Lung (tissue), 12 donors: ENCODE measurements around the gene PRDM5. TPM values are rescaled to one million over a fixed set of nuclear protein-coding genes. Genes with fewer than 3 reads are reported as not detected.

Source experiments
- ATAC-seq: fragments of 200-7000 bp; cut with Tn5 transposase; one replicate; pipeline ENCODE4 v1.9.1; 2020; ENCODE audit warnings: moderate number of reproducible peaks; ENCODE audit not compliant: insufficient read depth, low FRiP score
- DNase-seq, 3 donors: peaks; one replicate each; pipeline ENCODE4 v3.0.0-alpha.2; 2013 to 2017
- H3K27ac ChIP-seq, 2 donors: one replicate each; pipeline ENCODE4 v1.5.1; 2013; ENCODE audit warnings: mild to moderate bottlenecking in 2 of 2, moderate library complexity in 2 of 2, control low read depth in 1 of 2, inconsistent platforms in 1 of 2, low read depth in 1 of 2, low read length in 1 of 2
- H3K27me3 ChIP-seq, 3 donors: one replicate each; pipeline ENCODE4 v1.5.1; 2013; ENCODE audit warnings: low read length in 2 of 3; ENCODE audit not compliant: control insufficient read depth in 3 of 3, insufficient read depth in 3 of 3
- H3K36me3 ChIP-seq, 4 donors: one replicate each; pipeline ENCODE4 v1.5.1; 2013; ENCODE audit warnings: low read length in 4 of 4, mild to moderate bottlenecking in 1 of 4, moderate library complexity in 1 of 4; ENCODE audit not compliant: control insufficient read depth in 4 of 4, insufficient read depth in 4 of 4
- H3K4me1 ChIP-seq, 5 donors: one replicate each; pipeline ENCODE4 v1.5.1; 2013; ENCODE audit warnings: low read length in 5 of 5, mild to moderate bottlenecking in 2 of 5, moderate library complexity in 1 of 5; ENCODE audit not compliant: control insufficient read depth in 5 of 5, insufficient read depth in 5 of 5
- H3K4me3 ChIP-seq: one replicate; pipeline ENCODE4 v1.5.1; 2013; ENCODE audit warnings: mild to moderate bottlenecking, control low read depth, moderate library complexity
- H3K9ac ChIP-seq, 2 donors: one replicate each; pipeline ENCODE4 v1.5.1; 2013; ENCODE audit warnings: low read length in 2 of 2, control low read depth in 1 of 2; ENCODE audit not compliant: insufficient read depth in 1 of 2
- H3K9me3 ChIP-seq, 4 donors: one replicate each; pipeline ENCODE4 v1.5.1; 2013; ENCODE audit warnings: low read length in 3 of 4, mild to moderate bottlenecking in 1 of 4, moderate library complexity in 1 of 4; ENCODE audit not compliant: control insufficient read depth in 4 of 4, insufficient read depth in 3 of 4
- CTCF ChIP-seq: IDR thresholded peaks from 2 replicates; pipeline ENCODE4 v1.5.1; 2012; ENCODE audit warnings: mild to moderate bottlenecking; ENCODE audit errors: control extremely low read depth, extremely low read depth
- WGBS, 2 donors: extraction: QIAGEN DNeasy Blood & Tissue Kit; methylation state at CpG; one replicate each; pipeline ENCODE4 v1.1.7; 2013; 5-methylcytosine and 5-hydroxymethylcytosine counted together
- polyA plus RNA-seq, 2 donors: library from polyadenylated mRNA; stranded (reverse); fragments of 200-250 nt; gene quantifications; one replicate each; pipeline ENCODE4 v1.2.1, GENCODE V29; 2013
- total RNA-seq, 2 donors: library from RNA; depleted of rRNA in 1 of 2; stranded (reverse); fragments of >200 nt in 1 of 2; gene quantifications; one replicate each; pipeline ENCODE4 v1.2.1, GENCODE V29; 2014 to 2021
- donor health status: control.
- donor health status: control.
- donor health status: Bipolar disorder and iron deficiency.
- donor health status: healthy.
- donor health status: DM: yes; HTN: yes; CAD: no.

The PRDM5 gene
- total and polyA plus RNA-seq, 4 donors, result 3.0 to 57.6 (median 9.2) TPM

GRCh38 chr4:120886191-120886590 is 36.3 kb downstream of the PRDM5 start:
- Histone ChIP-seq H3K9ac (no peak overlapping the region), H3K36me3 (peaks cover 0 to 3% (median 0%) of the 10 kb centered on the region in 4 donors), H3K27ac (no peak overlapping the region), H3K4me3 (no peak overlapping the region), H3K4me1 (peaks cover 0 to 6% (median 0%) of the 10 kb centered on the region in 5 donors), H3K9me3 (peaks cover 0 to 4% (median 1%) of the 10 kb centered on the region in 4 donors), H3K27me3 (no peaks in the 10 kb centered on the region)
- TF ChIP-seq CTCF, result no peak
- no peak for ATAC-seq
- peak in 2 of 3 donors; percentile 82 for DNase-seq

GRCh38 chr4:120881846-120882245 is 40.7 kb downstream of the PRDM5 start:
- Histone ChIP-seq H3K4me3 (no peak overlapping the region), H3K27me3 (no peaks in the 10 kb centered on the region), H3K4me1 (peaks cover 0 to 6% (median 0%) of the 10 kb centered on the region in 5 donors), H3K27ac (no peak overlapping the region), H3K9me3 (peaks cover 0 to 6% (median 0%) of the 10 kb centered on the region in 4 donors), H3K9ac (no peak overlapping the region), H3K36me3 (no peaks in the 10 kb centered on the region)
- ATAC-seq (no peak), DNase-seq (no peak)
- TF ChIP-seq CTCF, result no peak
- 95 to 97% methylated on average over 4 of the region's 4 CpGs for WGBS, 2 donors

GRCh38 chr4:120881351-120881750 is 41.2 kb downstream of the PRDM5 start:
- H3K4me1 ChIP-seq, result peaks cover 0 to 5% (median 0%) of the 10 kb centered on the region in 5 donors
- DNase-seq, result no peak
- ATAC-seq, result no peak
- H3K27me3 ChIP-seq, result no peaks in the 10 kb centered on the region
- no peaks in the 10 kb centered on the region for H3K36me3 ChIP-seq
- no peak overlapping the region for H3K27ac ChIP-seq
- 97 to 98% methylated on average over 2 of the region's 2 CpGs for WGBS, 2 donors
- TF ChIP-seq CTCF, result no peak
- no peak overlapping the region for H3K4me3 ChIP-seq
- H3K9me3 ChIP-seq, result peaks cover 0 to 6% (median 0%) of the 10 kb centered on the region in 4 donors
- H3K9ac ChIP-seq, result no peak overlapping the region

- no peak for ATAC-seq
- WGBS, 2 donors, result 76 to 84% methylated on average over 3 of the region's 3 CpGs
Measured at GRCh38 chr4:120877021-120877420, 45.5 kb downstream of the PRDM5 start.

More at GRCh38 chr4:120877021-120877420, 45.5 kb downstream of the PRDM5 start:
- no peak for TF ChIP-seq CTCF
- Histone ChIP-seq H3K36me3 (no peaks in the 10 kb centered on the region), H3K27ac (no peak overlapping the region), H3K4me3 (no peak overlapping the region), H3K9ac (no peak overlapping the region), H3K9me3 (peaks cover 0 to 6% (median 0%) of the 10 kb centered on the region in 4 donors), H3K27me3 (no peaks in the 10 kb centered on the region), H3K4me1 (peaks cover 0 to 17% (median 0%) of the 10 kb centered on the region in 5 donors)
- DNase-seq, result no peak
